Neural progenitor cell (in vitro differentiated cells): ENCODE results near the gene TBC1D23. TPM values are rescaled to one million over a fixed set of nuclear protein-coding genes. Genes with fewer than 3 reads are reported as not detected.
"Not testable (repeated sequence)": the region's sequence is repeated elsewhere in the genome, so short reads cannot be mapped to it uniquely, and the experiment has no call there.

Experiments
- DNase-seq: peaks from one replicate; pipeline ENCODE4 v3.0.0-alpha.2; 2016; ENCODE audit warnings: low spot score
- H2AFZ ChIP-seq: fragments of 200-600 bp; sonication (generic); replicated peaks from 2 replicates; pipeline ENCODE4 v1.6.1; 2016; ENCODE audit warnings: antibody characterized with exemption
- H3F3A ChIP-seq: fragments of 200-600 bp; sonication (generic); 2 replicates; pipeline ENCODE4 v1.6.1; 2016; ENCODE audit warnings: antibody characterized with exemption, low read depth
- H3K27ac ChIP-seq: fragments of 200-600 bp; sonication (generic); 2 replicates; pipeline ENCODE4 v1.5.1; 2016; ENCODE audit warnings: mild to moderate bottlenecking
- H3K27me3 ChIP-seq: fragments of 200-600 bp; sonication (generic); 2 replicates; pipeline ENCODE4 v1.6.1; 2016; ENCODE audit warnings: mild to moderate bottlenecking, moderate library complexity
- H3K36me3 ChIP-seq: fragments of 200-600 bp; sonication (generic); 2 replicates; pipeline ENCODE4 v1.5.1; 2016
- H3K4me1 ChIP-seq: fragments of 200-600 bp; sonication (generic); 2 replicates; pipeline ENCODE4 v1.6.1; 2016; ENCODE audit warnings: mixed run types
- H3K4me2 ChIP-seq: fragments of 200-600 bp; sonication (generic); 2 replicates; pipeline ENCODE4 v1.6.1; 2016
- H3K4me3 ChIP-seq: fragments of 200-600 bp; sonication (generic); 2 replicates; pipeline ENCODE4 v1.5.1; 2016
- H3K79me2 ChIP-seq: fragments of 200-600 bp; sonication (generic); 2 replicates; pipeline ENCODE4 v1.6.1; 2016; ENCODE audit warnings: low read depth
- H3K9ac ChIP-seq: fragments of 200-600 bp; sonication (generic); 2 replicates; pipeline ENCODE4 v1.6.1; 2016
- H3K9me3 ChIP-seq: fragments of 200-600 bp; sonication (generic); 2 replicates; pipeline ENCODE4 v1.5.1; 2016; ENCODE audit warnings: low read depth
- H4K20me1 ChIP-seq: fragments of 200-600 bp; sonication (generic); 2 replicates; pipeline ENCODE4 v1.6.1; 2016; ENCODE audit warnings: low read depth
- H3K27ac Mint-ChIP-seq: 3 replicates; pipeline ENCODE4 v1.8.0; 2021; ENCODE audit warnings: mixed read lengths
- H3K27me3 Mint-ChIP-seq: 2 replicates; pipeline ENCODE4 v1.8.0; 2022; ENCODE audit warnings: low read depth, mild to moderate bottlenecking, inconsistent platforms, moderate library complexity, mixed read lengths; ENCODE audit not compliant: insufficient read depth
- H3K36me3 Mint-ChIP-seq: 3 replicates; pipeline ENCODE4 v1.8.0; 2021; ENCODE audit warnings: mixed read lengths
- H3K4me1 Mint-ChIP-seq: 3 replicates; pipeline ENCODE4 v1.8.0; 2021; ENCODE audit warnings: mixed read lengths
- H3K4me3 Mint-ChIP-seq: 3 replicates; pipeline ENCODE4 v1.8.0; 2021; ENCODE audit warnings: mild to moderate bottlenecking, moderate library complexity, mixed read lengths
- H3K9me3 Mint-ChIP-seq: 3 replicates; pipeline ENCODE4 v1.8.0; 2020; ENCODE audit warnings: mixed read lengths
- CTCF ChIP-seq: fragments of 200-600 bp; sonication (generic); IDR thresholded peaks from 2 replicates; pipeline ENCODE4 v1.5.1; 2017; ENCODE audit warnings: antibody characterized with exemption, mild to moderate bottlenecking
- EZH2 ChIP-seq: fragments of 200-600 bp; sonication (generic); IDR thresholded peaks from 2 replicates; pipeline ENCODE4 v1.6.1; 2017; ENCODE audit warnings: antibody characterized with exemption, mild to moderate bottlenecking, moderate library complexity
- EZH2phosphoT487 ChIP-seq: fragments of 200-600 bp; sonication (generic); IDR thresholded peaks from 2 replicates; pipeline ENCODE4 v1.6.1; 2017; ENCODE audit warnings: antibody characterized with exemption
- total RNA-seq: library from RNA; depleted of rRNA; stranded (reverse); fragments of >200 nt; gene quantifications from 2 replicates; pipeline ENCODE4 v1.2.3, GENCODE V29; 2015; ENCODE audit warnings: low replicate concordance

TBC1D23 gene
- total RNA-seq, 1 donor from 2014 or later = 50.1 TPM

- H3K9me3 Mint-ChIP-seq = no peaks in the 10 kb centered on the region
- peaks cover 2% of the 10 kb centered on the region for H3K27me3 Mint-ChIP-seq
- Histone ChIP-seq H3K4me2 (no peak overlapping the region), H3K27me3 (no peaks in the 10 kb centered on the region), H3F3A (no peaks in the 10 kb centered on the region), H3K4me3 (no peak overlapping the region), H4K20me1 (no peaks in the 10 kb centered on the region), H3K27ac (no peak overlapping the region), H3K79me2 (no peaks in the 10 kb centered on the region), H2AFZ (no peak overlapping the region), H3K4me1 (no peaks in the 10 kb centered on the region), H3K9me3 (no peaks in the 10 kb centered on the region), H3K36me3 (no peaks in the 10 kb centered on the region), H3K9ac (no peak overlapping the region)
- no peak for DNase-seq
- no peak for TF ChIP-seq EZH2
- no peak overlapping the region for H3K4me3 Mint-ChIP-seq
- no peak overlapping the region for H3K27ac Mint-ChIP-seq
- H3K36me3 Mint-ChIP-seq = peaks cover 5% of the 10 kb centered on the region
- no peaks in the 10 kb centered on the region for H3K4me1 Mint-ChIP-seq
Observed at GRCh38 chr3:100325827-100326226, 65.0 kb downstream of the TBC1D23 start.

- not testable (repeated sequence) for H3K4me1 Mint-ChIP-seq, H4K20me1 ChIP-seq, H3K36me3 Mint-ChIP-seq, H3K4me2 ChIP-seq, H3K4me3 ChIP-seq, H3K9me3 ChIP-seq, H3K27me3 ChIP-seq, H3K27ac ChIP-seq, H3K27ac Mint-ChIP-seq, H3K9ac ChIP-seq, H3K36me3 ChIP-seq, H3K4me1 ChIP-seq, H2AFZ ChIP-seq, H3K4me3 Mint-ChIP-seq, H3K9me3 Mint-ChIP-seq, H3K27me3 Mint-ChIP-seq, H3K79me2 ChIP-seq, H3F3A ChIP-seq, DNase-seq
Observed at GRCh38 chr3:100327377-100327776, 66.6 kb downstream of the TBC1D23 start.

GRCh38 chr3:100329800-100330489, 69.2 kb downstream of the TBC1D23 start:
- no peak overlapping the region for H3K27ac ChIP-seq
- no peaks in the 10 kb centered on the region for H3K9me3 ChIP-seq
- TF ChIP-seq EZH2phosphoT487 (no peak), CTCF (no peak), EZH2 (no peak)
- Mint-ChIP-seq H3K4me1 (peaks cover under 1% of the 10 kb centered on the region), H3K27ac (no peak overlapping the region), H3K27me3 (peaks cover 2% of the 10 kb centered on the region), H3K36me3 (peaks cover 5% of the 10 kb centered on the region), H3K4me3 (no peak overlapping the region), H3K9me3 (no peaks in the 10 kb centered on the region)
- H3K4me2 ChIP-seq = no peak overlapping the region
- no peak overlapping the region for H2AFZ ChIP-seq
- no peaks in the 10 kb centered on the region for H3K79me2 ChIP-seq
- H3K27me3 ChIP-seq = peaks cover 16% of the 10 kb centered on the region
- H3K9ac ChIP-seq = no peak overlapping the region
- H3K4me1 ChIP-seq = no peaks in the 10 kb centered on the region
- no peaks in the 10 kb centered on the region for H4K20me1 ChIP-seq
- H3K4me3 ChIP-seq = no peak overlapping the region
- DNase-seq = no peak
- no peaks in the 10 kb centered on the region for H3F3A ChIP-seq
- no peaks in the 10 kb centered on the region for H3K36me3 ChIP-seq

- no peak overlapping the region for H3K4me3 Mint-ChIP-seq
- Histone ChIP-seq H3K4me1 (peaks cover 5% of the 10 kb centered on the region), H3K27me3 (peaks cover 20% of the 10 kb centered on the region), H3K27ac (no peak overlapping the region), H2AFZ (no peak overlapping the region), H3K79me2 (no peaks in the 10 kb centered on the region), H3K4me2 (no peak overlapping the region), H3K4me3 (no peak overlapping the region), H3F3A (no peaks in the 10 kb centered on the region), H3K9me3 (no peaks in the 10 kb centered on the region), H4K20me1 (no peaks in the 10 kb centered on the region), H3K9ac (no peak overlapping the region), H3K36me3 (no peaks in the 10 kb centered on the region)
- no peak for DNase-seq
- H3K27ac Mint-ChIP-seq = no peak overlapping the region
- TF ChIP-seq EZH2phosphoT487 (no peak), EZH2 (no peak), CTCF (no peak)
- H3K36me3 Mint-ChIP-seq = peaks cover 5% of the 10 kb centered on the region
- H3K9me3 Mint-ChIP-seq = no peaks in the 10 kb centered on the region
- H3K4me1 Mint-ChIP-seq = peaks cover 8% of the 10 kb centered on the region
- peaks cover 2% of the 10 kb centered on the region for H3K27me3 Mint-ChIP-seq
Observed at GRCh38 chr3:100330651-100331050, 69.9 kb downstream of the TBC1D23 start.
